IPS-18c (cell line): ENCODE results near the gene MRAS.
A peak's percentile ranks its signal among the peaks of the same experiment; 100 is the strongest.

Experiments
- H3K4me3 ChIP-seq: 2 replicates; pipeline ENCODE4 v1.7.0; 2013; ENCODE audit warnings: low read depth, mild to moderate bottlenecking, low read length, moderate library complexity; ENCODE audit not compliant: insufficient read depth
- H3K9me3 ChIP-seq: one replicate; pipeline ENCODE4 v1.6.1; 2013; ENCODE audit warnings: mild to moderate bottlenecking, low read length, moderate library complexity; ENCODE audit not compliant: control insufficient read depth, insufficient read depth

Gene MRAS

GRCh38 chr3:138332472-138333073 lies 15.8 kb upstream of the MRAS start:
- Histone ChIP-seq H3K4me3 (no peak overlapping the region), H3K9me3 (no peaks in the 10 kb centered on the region)

DNA sequence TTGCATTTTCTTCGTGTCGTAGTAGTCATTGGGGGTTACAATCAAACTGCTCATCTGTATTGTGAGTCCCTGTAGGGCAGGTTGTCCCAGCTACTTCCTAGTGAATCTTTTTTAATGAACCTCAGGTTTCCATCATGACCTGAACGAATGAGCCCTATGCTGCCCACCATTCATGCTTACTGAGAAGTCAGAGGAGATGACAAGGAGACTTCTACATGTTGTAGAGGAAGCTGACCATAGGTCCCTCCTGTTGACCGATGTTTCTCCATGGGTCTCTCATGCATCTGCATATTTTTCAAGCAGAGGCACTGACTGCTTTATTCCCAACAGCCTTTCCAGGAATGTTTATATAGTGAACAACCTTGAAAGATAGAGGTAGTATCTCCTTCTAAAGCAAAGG lies 13.8 kb upstream of the MRAS start:
- H3K9me3 ChIP-seq: no peaks in the 10 kb centered on the region
- H3K4me3 ChIP-seq: no peak overlapping the region

GRCh38 chr3:138336454-138336999 lies 11.9 kb upstream of the MRAS start:
- Histone ChIP-seq H3K9me3 (no peaks in the 10 kb centered on the region), H3K4me3 (no peak overlapping the region)

DNA sequence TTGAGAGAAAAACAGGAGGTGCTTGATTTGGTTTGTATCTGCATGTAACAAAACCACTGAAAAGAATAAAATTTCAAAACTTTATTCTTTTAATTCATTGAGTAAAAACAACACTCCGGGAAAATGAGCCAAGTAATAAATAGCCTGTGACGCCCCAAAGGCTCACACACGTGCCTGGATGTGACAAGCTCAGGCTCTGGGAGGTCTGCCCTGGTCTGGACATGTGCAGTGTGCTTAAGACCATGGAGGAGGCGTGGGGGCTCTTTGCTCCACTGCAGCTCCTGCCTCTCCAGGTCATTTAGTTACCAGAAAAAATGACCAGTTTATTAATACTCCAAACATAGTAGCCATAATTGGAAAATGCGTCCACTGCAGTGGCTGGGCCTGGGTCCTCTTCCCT lies 10.1 kb upstream of the MRAS start:
- Histone ChIP-seq H3K4me3 (no peak overlapping the region), H3K9me3 (no peaks in the 10 kb centered on the region)

GRCh38 chr3:138338811-138339210 lies 9.6 kb upstream of the MRAS start:
- Histone ChIP-seq H3K9me3 (no peaks in the 10 kb centered on the region), H3K4me3 (no peak overlapping the region)

GRCh38 chr3:138340511-138340910 lies 7.9 kb upstream of the MRAS start:
- Histone ChIP-seq H3K9me3 (no peaks in the 10 kb centered on the region), H3K4me3 (no peak overlapping the region)

DNA sequence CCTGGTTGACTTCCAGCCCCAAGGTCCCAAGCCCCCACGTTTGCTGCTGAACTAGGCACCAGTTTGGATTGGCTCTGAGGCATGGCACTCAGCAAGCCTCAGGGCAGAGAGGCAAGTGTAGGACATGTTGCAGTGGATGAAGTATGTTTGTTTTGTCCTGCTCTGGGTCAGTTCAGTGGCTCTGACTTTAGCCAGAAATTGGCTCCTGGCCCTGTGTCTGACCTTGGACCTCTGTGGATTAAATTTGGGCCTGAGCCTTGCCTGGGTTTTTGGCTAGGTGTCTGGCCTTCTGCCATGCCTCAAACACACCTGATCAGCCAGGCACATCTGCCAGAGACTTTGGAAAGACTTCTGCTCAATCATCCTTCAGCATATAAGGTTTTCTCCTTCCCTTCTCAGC lies 3.6 kb upstream of the MRAS start:
- H3K9me3 ChIP-seq: no peaks in the 10 kb centered on the region
- no peak overlapping the region for H3K4me3 ChIP-seq

DNA sequence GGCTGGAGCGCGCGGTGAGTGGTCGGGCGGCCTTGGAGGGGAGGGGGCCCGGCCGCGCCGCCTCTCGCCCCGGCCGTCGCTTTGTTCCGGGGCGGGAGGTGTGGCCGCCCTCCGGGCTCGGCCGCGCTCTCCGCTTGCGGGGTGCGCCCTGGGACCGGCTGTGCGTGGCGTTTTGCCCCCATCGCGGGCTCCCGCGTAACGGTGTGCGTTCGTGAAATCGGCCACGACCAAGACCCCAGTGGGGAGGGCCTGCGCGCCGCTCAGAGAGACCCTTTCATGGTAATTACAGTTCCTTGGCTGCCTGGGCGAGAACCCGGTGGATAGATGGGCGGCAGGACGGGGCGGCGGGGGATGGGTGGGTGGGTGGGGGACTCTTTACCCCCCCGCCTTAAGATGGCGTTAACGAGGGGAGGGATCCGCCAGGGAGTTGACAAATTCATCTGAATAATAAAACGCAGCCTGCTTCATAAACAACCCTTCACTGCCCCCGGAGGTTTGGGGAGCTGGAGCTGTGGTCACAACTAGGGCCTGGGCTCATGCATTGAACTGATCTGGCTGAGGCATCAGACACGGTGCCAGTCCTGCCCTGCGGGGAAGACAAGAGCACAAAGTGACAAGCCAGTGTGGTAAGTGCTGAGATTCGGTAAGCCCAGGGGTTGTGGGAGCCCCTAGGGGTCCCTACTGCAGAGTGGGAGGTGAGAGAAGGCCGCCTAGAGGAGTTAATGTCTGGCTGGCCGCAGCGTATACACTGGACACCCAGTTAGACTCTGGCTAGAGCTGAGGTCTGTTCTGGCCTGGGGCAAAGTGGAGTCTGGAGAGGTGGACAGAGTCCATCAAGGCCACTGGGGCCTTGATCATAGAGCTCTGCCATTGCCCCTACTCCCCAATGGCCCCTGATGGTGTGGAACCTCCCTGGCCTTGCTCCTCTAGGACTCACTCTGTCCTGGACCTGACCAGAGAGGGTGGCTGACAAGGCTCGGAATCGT lies 668 bp downstream of the MRAS start:
- no peaks in the 10 kb centered on the region for H3K9me3 ChIP-seq
- peak overlapping the region; percentile 71 for H3K4me3 ChIP-seq

GRCh38 chr3:138349926-138350665 lies 1.7 kb downstream of the MRAS start:
- H3K4me3 ChIP-seq: no peak overlapping the region
- H3K9me3 ChIP-seq: no peaks in the 10 kb centered on the region

- H3K9me3 ChIP-seq: no peaks in the 10 kb centered on the region
These were observed 2.8 kb downstream of the MRAS start for GRCh38 chr3:138351151-138351550.

DNA sequence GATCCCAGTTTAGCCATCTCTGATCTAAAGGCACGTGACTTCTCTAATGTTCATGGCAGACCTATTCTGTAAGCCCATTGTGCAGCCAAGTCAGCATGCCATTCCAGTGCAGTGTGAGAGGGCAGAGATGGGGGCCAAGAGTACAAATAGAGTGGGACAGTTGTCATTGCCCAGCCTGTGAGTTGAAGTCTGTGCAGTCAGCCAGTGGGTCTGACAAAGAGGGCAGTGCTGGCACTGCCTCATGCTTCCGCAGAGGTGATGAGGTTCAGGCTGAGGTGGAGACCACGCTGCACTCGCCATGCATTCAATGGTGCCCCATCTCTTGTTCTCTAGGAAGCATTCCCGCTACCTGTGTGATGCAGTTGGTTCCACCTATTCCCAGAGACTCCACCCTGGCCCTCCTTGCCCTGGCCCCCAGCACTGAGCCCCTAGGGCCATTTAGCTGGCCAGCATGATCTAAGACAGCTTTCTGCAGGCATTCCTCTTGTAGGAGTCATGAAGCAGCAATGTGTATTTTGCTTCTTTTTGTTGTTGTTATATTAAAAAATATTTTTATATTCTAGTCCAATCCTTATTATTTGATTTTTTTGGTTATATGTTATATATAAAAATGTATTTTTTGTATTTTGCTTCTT lies 3.7 kb downstream of the MRAS start:
- Histone ChIP-seq H3K9me3 (no peaks in the 10 kb centered on the region), H3K4me3 (no peak overlapping the region)

More at GRCh38 chr3:138351151-138351550, 2.8 kb downstream of the MRAS start:
- no peak overlapping the region for H3K4me3 ChIP-seq

DNA sequence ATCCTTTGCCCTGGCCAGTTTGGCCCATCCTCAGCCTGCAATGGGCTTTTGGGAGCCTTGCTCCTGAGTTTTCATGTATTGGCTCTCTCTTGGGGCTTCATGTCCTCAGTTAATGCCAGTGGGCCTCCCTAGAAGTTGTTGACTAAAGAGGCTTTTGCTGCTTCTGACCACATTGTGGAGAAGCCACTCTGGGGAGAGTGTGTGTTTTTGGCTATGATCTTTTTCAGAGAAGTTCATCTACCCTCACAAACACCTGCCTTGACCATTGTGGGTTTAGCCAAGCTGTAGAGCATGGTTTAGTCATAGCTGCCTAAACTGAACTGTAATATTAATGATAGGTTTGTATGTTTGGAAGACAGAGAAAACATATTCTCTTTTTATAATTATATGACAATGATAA lies 6.0 kb downstream of the MRAS start:
- Histone ChIP-seq H3K9me3 (no peaks in the 10 kb centered on the region), H3K4me3 (no peak overlapping the region)

GRCh38 chr3:138355071-138355470 lies 6.7 kb downstream of the MRAS start:
- H3K4me3 ChIP-seq: no peak overlapping the region
- H3K9me3 ChIP-seq: no peaks in the 10 kb centered on the region

DNA sequence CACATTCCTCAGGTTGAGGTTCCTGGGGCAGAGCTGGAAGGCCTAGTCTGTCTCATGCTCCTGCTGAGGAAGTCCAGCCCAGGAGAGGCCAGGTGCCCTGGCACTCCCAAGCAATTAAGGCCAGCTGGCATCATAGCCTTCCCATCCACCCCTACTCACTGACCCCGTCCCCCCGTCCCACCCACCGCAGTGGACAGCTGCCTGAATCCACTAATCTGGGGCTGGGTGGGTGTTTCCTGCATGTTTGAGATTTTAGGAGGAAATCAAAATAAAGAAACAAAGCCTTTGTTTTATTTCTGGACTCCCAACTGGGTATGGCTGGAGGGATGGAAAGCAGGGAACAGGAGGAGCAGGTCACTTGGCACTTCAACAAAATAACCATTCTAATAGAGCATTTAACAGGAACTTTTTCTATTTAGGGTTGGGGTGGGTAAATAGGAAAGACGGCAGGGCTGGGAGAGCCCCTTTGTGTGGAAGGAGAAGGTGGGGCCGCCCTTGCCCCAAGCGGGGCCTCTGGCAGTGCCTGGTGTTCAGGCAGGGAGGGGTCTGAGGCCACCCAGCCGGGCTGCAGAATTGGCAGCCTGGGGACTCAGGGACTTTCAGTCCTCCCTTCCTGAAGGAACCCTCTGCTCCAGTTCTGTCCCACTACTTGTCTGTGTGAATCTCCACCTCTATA lies 8.5 kb downstream of the MRAS start:
- no peak overlapping the region; the same call in 1 of the 2 replicates for H3K4me3 ChIP-seq
- no peaks in the 10 kb centered on the region for H3K9me3 ChIP-seq

DNA sequence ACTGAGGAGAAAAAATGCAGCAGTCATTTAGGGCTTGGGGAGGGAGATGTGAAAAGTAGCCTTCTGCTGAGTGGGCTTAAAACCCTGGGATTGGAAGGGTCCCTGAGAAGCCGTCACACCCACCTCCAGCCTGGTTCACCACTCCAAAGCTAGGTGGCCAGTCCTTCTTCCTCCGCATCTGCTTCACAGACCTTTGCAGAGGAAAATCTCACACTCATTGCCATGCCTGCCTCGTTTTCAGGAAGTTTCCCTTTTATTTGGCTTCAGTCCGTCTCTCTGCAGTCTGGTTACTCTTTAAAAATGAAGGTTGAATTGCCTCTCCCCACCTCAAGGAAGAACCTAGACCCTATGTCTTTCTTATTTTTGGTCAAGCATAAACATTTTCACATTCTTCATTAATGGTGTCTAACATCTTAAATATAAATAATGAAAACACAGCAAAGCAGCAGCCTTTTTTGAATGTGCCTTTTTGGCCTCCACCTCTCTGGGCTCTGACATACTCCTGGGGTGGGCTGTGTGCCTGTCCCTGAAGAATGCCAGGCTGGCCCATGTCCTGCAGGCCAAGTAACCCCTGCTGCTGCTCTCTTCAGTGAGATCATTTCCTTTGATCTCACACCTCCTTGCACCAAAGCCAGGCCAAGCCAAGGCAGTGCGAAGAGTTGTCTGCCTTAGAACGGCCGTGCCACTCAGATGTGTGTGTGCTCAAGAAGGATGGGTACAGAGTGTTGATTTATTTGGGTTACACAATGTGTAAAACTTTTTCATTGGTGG lies 11.0 kb downstream of the MRAS start:
- Histone ChIP-seq H3K4me3 (no peak overlapping the region), H3K9me3 (no peaks in the 10 kb centered on the region)
